ENCODE measurements around the gene TCF7L2.

Gene TCF7L2

GRCh38 chr10:112949875-112950507 is at the start of gene TCF7L2:
TSS of gene TCF7L2 (plus strand) at chr10:112950247. CDS start at chr10:112950757, 510 bp downstream.
- DNase-seq (ENCODE audit: low spot score) = peak; percentile 92

- no peak for DNase-seq (ENCODE audit: low spot score)
Measured at GRCh38 chr10:112902730-112903129, 47.3 kb upstream of the TCF7L2 start.

GRCh38 chr10:112904000-112904399 is 46.0 kb upstream of the TCF7L2 start:
- no peak for DNase-seq (ENCODE audit: low spot score)

- DNase-seq (ENCODE audit: low spot score) = no peak
Measured at GRCh38 chr10:112906945-112907344, 43.1 kb upstream of the TCF7L2 start.

GRCh38 chr10:112907893-112908292 is 42.2 kb upstream of the TCF7L2 start:
- DNase-seq (ENCODE audit: low spot score) = peak; percentile 4

GRCh38 chr10:112911206-112911605 is 38.8 kb upstream of the TCF7L2 start:
- no peak for DNase-seq (ENCODE audit: low spot score)

GRCh38 chr10:112912410-112912928 is 37.6 kb upstream of the TCF7L2 start:
- DNase-seq (ENCODE audit: low spot score) = no peak

- no peak for DNase-seq (ENCODE audit: low spot score)
Measured at GRCh38 chr10:112913255-112913654, 36.8 kb upstream of the TCF7L2 start.

- no peak for DNase-seq (ENCODE audit: low spot score)
Measured at GRCh38 chr10:112913661-112914287, 36.3 kb upstream of the TCF7L2 start.

GRCh38 chr10:112914288-112914952 is 35.6 kb upstream of the TCF7L2 start:
- DNase-seq (ENCODE audit: low spot score) = no peak

- DNase-seq (ENCODE audit: low spot score) = no peak
Measured at GRCh38 chr10:112915590-112916572, 34.2 kb upstream of the TCF7L2 start.

GRCh38 chr10:112917681-112918080 is 32.4 kb upstream of the TCF7L2 start:
- DNase-seq (ENCODE audit: low spot score) = no peak

- no peak for DNase-seq (ENCODE audit: low spot score)
Measured at GRCh38 chr10:112918771-112919170, 31.3 kb upstream of the TCF7L2 start.

- no peak for DNase-seq (ENCODE audit: low spot score)
Measured at GRCh38 chr10:112919721-112920120, 30.3 kb upstream of the TCF7L2 start.

GRCh38 chr10:112926906-112927688 is 22.9 kb upstream of the TCF7L2 start:
- no peak for DNase-seq (ENCODE audit: low spot score)

GRCh38 chr10:112927980-112928379 is 22.1 kb upstream of the TCF7L2 start:
- no peak for DNase-seq (ENCODE audit: low spot score)

- DNase-seq (ENCODE audit: low spot score) = no peak
Measured at GRCh38 chr10:112932658-112933057, 17.4 kb upstream of the TCF7L2 start.

GRCh38 chr10:112934193-112934592 is 15.9 kb upstream of the TCF7L2 start:
- no peak for DNase-seq (ENCODE audit: low spot score)

- DNase-seq (ENCODE audit: low spot score) = no peak
Measured at GRCh38 chr10:112938808-112939482, 11.1 kb upstream of the TCF7L2 start.

- no peak for DNase-seq (ENCODE audit: low spot score)
Measured at GRCh38 chr10:112945811-112946210, 4.2 kb upstream of the TCF7L2 start.

Measured in cerebellar cortex (tissue), 1 donor.